HepG2 (cell line): ENCODE data around the gene KRT24.

ENCODE experiments used
- KDM1A ChIP-seq: IDR thresholded peaks from 2 replicates; pipeline ENCODE4 v1.6.1; 2016; ENCODE audit warnings: missing compliant biosample characterization
- NCOA2 ChIP-seq: sonication (generic); formaldehyde crosslinking; IDR thresholded peaks from 2 replicates; pipeline ENCODE4 v1.8.0; 2022; ENCODE audit warnings: inconsistent platforms
- NFRKB ChIP-seq: fragments of 450-650 bp; IDR thresholded peaks from 2 replicates; pipeline ENCODE4 v1.6.1; 2017
- NR2F6 ChIP-seq, 2 experiments: IDR thresholded peaks; 2 replicates each; pipeline ENCODE4 v1.6.1; 2016; ENCODE audit warnings: antibody characterized with exemption in 1 of 2, mild to moderate bottlenecking in 1 of 2
- ZNF660 ChIP-seq: sonication (generic); formaldehyde crosslinking; IDR thresholded peaks from 2 replicates; pipeline ENCODE4 v1.5.1; 2020; ENCODE audit warnings: mild to moderate bottlenecking, low read depth, missing genetic modification reagents, borderline replicate concordance
- ZNF768 ChIP-seq: sonication (generic); formaldehyde crosslinking; IDR thresholded peaks from 2 replicates; pipeline ENCODE4 v1.4.0; 2020; ENCODE audit warnings: missing genetic modification reagents
- TF ChIP-seq, protein P1 (sequence below): sonication (generic); formaldehyde crosslinking; IDR thresholded peaks from 2 replicates; pipeline ENCODE4 v1.4.0; 2020; ENCODE audit warnings: missing genetic modification reagents
- TF ChIP-seq, protein P2 (sequence below): sonication (generic); formaldehyde crosslinking; IDR thresholded peaks from 2 replicates; pipeline ENCODE4 v1.5.0; 2020; ENCODE audit warnings: mild to moderate bottlenecking, missing genetic modification reagents
- TF ChIP-seq, protein P3 (sequence below): sonication (generic); formaldehyde crosslinking; IDR thresholded peaks from 2 replicates; pipeline ENCODE4 v1.4.0; 2020; ENCODE audit warnings: low read depth, missing genetic modification reagents

DNA sequence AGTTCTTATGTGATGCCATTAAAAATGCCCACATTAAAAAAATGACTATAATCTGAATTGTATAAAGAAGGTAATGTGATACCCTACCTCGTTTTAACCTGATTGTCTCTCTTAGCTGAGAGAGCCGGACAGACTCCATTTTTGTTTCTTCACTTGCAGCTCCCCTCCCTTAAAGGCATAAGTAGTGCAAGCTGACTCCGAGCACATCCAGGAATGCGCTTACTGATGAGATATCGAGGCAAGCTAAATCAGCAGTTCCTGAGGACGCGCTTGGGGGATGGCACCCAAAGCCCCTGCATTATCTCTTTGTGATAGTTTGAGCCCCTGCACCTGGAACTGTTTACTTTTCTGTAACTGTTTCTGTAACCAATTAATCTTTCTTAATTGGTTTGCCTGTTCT is 6.3 kb downstream of the KRT24 start:
- TF ChIP-seq NFRKB (no peak), ZNF768 (CRISPR knock-in tag) (no peak), KDM1A (CRISPR knock-in tag) (no peak), NCOA2 (CRISPR knock-in tag) (no peak), NR2F6 (IDR thresholded peaks at IDR 0.05) (no peak), NR2F6 (CRISPR knock-in tag; IDR thresholded peaks at IDR 0.05) (no peak), ZNF660 (CRISPR knock-in tag) (no peak)
- TF ChIP-seq, protein P1, sequence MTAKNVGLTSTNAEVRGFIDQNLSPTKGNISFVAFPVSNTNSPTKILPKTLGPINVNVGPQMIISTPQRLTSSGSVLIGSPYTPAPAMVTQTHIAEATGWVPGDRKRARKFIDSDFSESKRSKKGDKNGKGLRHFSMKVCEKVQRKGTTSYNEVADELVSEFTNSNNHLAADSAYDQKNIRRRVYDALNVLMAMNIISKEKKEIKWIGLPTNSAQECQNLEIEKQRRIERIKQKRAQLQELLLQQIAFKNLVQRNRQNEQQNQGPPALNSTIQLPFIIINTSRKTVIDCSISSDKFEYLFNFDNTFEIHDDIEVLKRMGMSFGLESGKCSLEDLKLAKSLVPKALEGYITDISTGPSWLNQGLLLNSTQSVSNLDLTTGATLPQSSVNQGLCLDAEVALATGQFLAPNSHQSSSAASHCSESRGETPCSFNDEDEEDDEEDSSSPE (CRISPR knock-in tag) = no peak
- TF ChIP-seq, protein P2, sequence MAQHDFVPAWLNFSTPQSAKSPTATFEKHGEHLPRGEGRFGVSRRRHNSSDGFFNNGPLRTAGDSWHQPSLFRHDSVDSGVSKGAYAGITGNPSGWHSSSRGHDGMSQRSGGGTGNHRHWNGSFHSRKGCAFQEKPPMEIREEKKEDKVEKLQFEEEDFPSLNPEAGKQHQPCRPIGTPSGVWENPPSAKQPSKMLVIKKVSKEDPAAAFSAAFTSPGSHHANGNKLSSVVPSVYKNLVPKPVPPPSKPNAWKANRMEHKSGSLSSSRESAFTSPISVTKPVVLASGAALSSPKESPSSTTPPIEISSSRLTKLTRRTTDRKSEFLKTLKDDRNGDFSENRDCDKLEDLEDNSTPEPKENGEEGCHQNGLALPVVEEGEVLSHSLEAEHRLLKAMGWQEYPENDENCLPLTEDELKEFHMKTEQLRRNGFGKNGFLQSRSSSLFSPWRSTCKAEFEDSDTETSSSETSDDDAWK = no peak
- TF ChIP-seq, protein P3, sequence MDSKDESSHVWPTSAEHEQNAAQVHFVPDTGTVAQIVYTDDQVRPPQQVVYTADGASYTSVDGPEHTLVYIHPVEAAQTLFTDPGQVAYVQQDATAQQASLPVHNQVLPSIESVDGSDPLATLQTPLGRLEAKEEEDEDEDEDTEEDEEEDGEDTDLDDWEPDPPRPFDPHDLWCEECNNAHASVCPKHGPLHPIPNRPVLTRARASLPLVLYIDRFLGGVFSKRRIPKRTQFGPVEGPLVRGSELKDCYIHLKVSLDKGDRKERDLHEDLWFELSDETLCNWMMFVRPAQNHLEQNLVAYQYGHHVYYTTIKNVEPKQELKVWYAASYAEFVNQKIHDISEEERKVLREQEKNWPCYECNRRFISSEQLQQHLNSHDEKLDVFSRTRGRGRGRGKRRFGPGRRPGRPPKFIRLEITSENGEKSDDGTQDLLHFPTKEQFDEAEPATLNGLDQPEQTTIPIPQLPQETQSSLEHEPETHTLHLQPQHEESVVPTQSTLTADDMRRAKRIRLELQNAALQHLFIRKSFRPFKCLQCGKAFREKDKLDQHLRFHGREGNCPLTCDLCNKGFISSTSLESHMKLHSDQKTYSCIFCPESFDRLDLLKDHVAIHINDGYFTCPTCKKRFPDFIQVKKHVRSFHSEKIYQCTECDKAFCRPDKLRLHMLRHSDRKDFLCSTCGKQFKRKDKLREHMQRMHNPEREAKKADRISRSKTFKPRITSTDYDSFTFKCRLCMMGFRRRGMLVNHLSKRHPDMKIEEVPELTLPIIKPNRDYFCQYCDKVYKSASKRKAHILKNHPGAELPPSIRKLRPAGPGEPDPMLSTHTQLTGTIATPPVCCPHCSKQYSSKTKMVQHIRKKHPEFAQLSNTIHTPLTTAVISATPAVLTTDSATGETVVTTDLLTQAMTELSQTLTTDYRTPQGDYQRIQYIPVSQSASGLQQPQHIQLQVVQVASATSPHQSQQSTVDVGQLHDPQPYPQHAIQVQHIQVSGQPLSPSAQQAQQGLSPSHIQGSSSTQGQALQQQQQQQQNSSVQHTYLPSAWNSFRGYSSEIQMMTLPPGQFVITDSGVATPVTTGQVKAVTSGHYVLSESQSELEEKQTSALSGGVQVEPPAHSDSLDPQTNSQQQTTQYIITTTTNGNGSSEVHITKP (CRISPR knock-in tag) = no peak
